Coronary artery (tissue), 2 donors: Measurements from ENCODE around the gene PRELP.

Source experiments
- DNase-seq: peaks from one replicate; pipeline ENCODE4 v3.0.0-alpha.2; 2017; ENCODE audit warnings: low spot score
- H3K27ac ChIP-seq, 2 donors: fragments of 200-600 bp; sonication (generic); one replicate each; pipeline ENCODE4 v1.5.1; 2016 to 2019
- H3K4me3 ChIP-seq: fragments of 200-600 bp; sonication (generic); 2 replicates; pipeline ENCODE4 v1.5.1; 2016; ENCODE audit warnings: mild to moderate bottlenecking, moderate library complexity
- CTCF ChIP-seq: fragments of 200-600 bp; sonication (generic); IDR thresholded peaks from one replicate; pipeline ENCODE4 v1.5.1; 2019; ENCODE audit warnings: antibody characterized with exemption

Gene PRELP

GRCh38 chr1:203518541-203518940 lies 42.9 kb downstream of the PRELP start:
- Histone ChIP-seq H3K27ac (no peak overlapping the region), H3K4me3 (no peak overlapping the region)
- TF ChIP-seq CTCF, result no peak
- no peak for DNase-seq

GRCh38 chr1:203519053-203519840 lies 43.6 kb downstream of the PRELP start:
- no peak overlapping the region for H3K4me3 ChIP-seq
- TF ChIP-seq CTCF, result no peak
- H3K27ac ChIP-seq, result no peak overlapping the region
- DNase-seq, result no peak

GRCh38 chr1:203519896-203520295 lies 44.3 kb downstream of the PRELP start:
- H3K27ac ChIP-seq, result no peak overlapping the region
- no peak for DNase-seq
- H3K4me3 ChIP-seq, result no peak overlapping the region
- no peak for TF ChIP-seq CTCF

GRCh38 chr1:203520315-203520714 lies 44.7 kb downstream of the PRELP start:
- Histone ChIP-seq H3K27ac (no peak overlapping the region), H3K4me3 (no peak overlapping the region)
- no peak for DNase-seq
- no peak for TF ChIP-seq CTCF

- H3K27ac ChIP-seq, result no peak overlapping the region
- DNase-seq, result no peak
- no peak overlapping the region for H3K4me3 ChIP-seq
- no peak for TF ChIP-seq CTCF
Observed at GRCh38 chr1:203521074-203521794, 45.6 kb downstream of the PRELP start.

GRCh38 chr1:203521812-203522211 lies 46.2 kb downstream of the PRELP start:
- DNase-seq, result no peak
- TF ChIP-seq CTCF, result no peak
- Histone ChIP-seq H3K4me3 (no peak overlapping the region), H3K27ac (no peak overlapping the region)

GRCh38 chr1:203522237-203522636 lies 46.6 kb downstream of the PRELP start:
- TF ChIP-seq CTCF, result no peak
- no peak for DNase-seq
- Histone ChIP-seq H3K27ac (no peak overlapping the region), H3K4me3 (no peak overlapping the region)
